Ectodermal cell (in vitro differentiated cells): Measurements from ENCODE around the gene KIRREL3.

ENCODE experiments used
- H3K27ac ChIP-seq: 2 replicates; pipeline ENCODE4 v1.7.0; 2013; ENCODE audit warnings: mild to moderate bottlenecking, low read depth, low read length; ENCODE audit not compliant: insufficient read depth, poor library complexity, severe bottlenecking
- H3K27me3 ChIP-seq: 2 replicates; pipeline ENCODE4 v1.7.0; 2013; ENCODE audit warnings: mild to moderate bottlenecking, low read length; ENCODE audit not compliant: insufficient read depth, control insufficient read depth, poor library complexity, severe bottlenecking
- H3K36me3 ChIP-seq: one replicate; pipeline ENCODE4 v1.7.0; 2013; ENCODE audit warnings: low read length; ENCODE audit not compliant: control insufficient read depth, insufficient read depth
- H3K4me1 ChIP-seq: one replicate; pipeline ENCODE4 v1.7.0; 2013; ENCODE audit warnings: low read length; ENCODE audit not compliant: control insufficient read depth, insufficient read depth
- H3K4me3 ChIP-seq: 2 replicates; pipeline ENCODE4 v1.7.0; 2013; ENCODE audit warnings: low read depth, low read length, control low read depth; ENCODE audit not compliant: insufficient read depth
- H3K9me3 ChIP-seq: 2 replicates; pipeline ENCODE4 v1.7.0; 2013; ENCODE audit warnings: mild to moderate bottlenecking, low read length, moderate library complexity; ENCODE audit not compliant: control insufficient read depth
- WGBS, 2 experiments: methylation state at CpG; one replicate each; pipeline ENCODE4 v1.1.7; 2013; ENCODE audit warnings: missing lambda C conversion rate in 2 of 2; 5-methylcytosine and 5-hydroxymethylcytosine counted together

Gene KIRREL3

DNA sequence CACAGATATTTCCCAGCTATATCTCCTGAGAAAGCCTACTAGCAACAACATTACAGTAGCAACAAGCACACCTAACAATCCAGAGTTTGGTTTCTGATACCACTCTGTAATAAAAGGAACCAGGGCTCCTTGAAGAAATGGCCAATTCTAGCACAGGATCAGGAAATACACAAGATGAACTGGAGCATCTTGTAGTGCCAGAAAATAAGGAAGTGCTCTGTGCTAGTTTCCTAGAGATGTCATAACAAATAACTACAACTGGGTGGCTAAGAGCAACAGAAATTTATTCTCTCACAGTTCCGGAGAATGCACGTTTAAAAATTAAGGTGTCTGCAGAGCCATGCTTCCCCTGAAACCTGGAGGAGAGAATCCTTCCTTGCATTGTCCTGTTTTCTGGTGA is 217.8 kb downstream of the KIRREL3 start:
- Histone ChIP-seq H3K4me3 (no peak overlapping the region), H3K27ac (no peak overlapping the region), H3K4me1 (no peaks in the 10 kb centered on the region), H3K36me3 (no peaks in the 10 kb centered on the region), H3K9me3 (no peaks in the 10 kb centered on the region), H3K27me3 (no peaks in the 10 kb centered on the region)
- 95 to 96% methylated on average over 2 of the region's 2 CpGs for WGBS, 2 experiments

DNA sequence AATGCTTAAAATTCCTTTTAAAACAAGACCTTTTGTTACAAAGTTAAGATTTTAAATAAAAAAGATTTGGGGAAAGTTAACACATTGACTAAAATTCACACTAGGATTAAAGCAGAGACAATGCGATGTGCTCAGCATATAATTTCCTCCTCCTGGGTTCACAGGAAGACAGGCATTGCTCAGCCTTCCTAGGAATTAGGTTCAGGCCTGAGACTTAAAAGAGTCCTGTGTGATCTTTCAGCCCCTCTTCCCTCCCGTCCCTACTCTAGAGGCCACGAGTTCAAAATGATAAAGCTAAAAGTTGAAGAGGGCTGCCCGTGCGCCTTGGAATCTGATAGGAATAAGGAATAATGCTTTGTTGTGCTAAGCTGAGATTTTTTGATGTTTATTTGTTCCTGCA is 218.6 kb downstream of the KIRREL3 start:
- no peaks in the 10 kb centered on the region for H3K9me3 ChIP-seq
- H3K27me3 ChIP-seq: no peaks in the 10 kb centered on the region
- H3K4me3 ChIP-seq: no peak overlapping the region
- no peaks in the 10 kb centered on the region for H3K36me3 ChIP-seq
- peak overlapping the region; percentile 26 for H3K27ac ChIP-seq
- H3K4me1 ChIP-seq: no peaks in the 10 kb centered on the region
- WGBS, 2 experiments: 76 to 85% methylated on average over 5 of the region's 5 CpGs

DNA sequence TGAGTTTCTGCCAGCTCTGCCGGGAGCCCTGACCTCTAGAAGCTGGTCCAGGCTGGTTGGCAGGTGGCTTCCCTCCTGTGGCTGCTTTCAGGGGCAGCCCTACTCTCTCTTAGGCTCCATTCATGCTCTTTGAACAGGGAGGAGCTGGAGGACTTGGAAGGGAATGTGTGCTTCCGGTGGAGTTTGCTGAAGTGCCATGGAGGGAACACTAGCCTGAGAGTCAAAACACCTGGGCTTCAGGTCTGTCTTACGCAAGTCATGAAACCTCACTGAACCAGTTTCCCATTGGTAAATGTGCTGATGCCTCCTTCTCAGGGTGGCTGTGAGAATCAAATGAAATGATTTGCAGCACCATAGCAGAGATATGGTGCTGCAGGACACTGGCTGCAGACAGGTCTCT is 224.5 kb downstream of the KIRREL3 start:
- Histone ChIP-seq H3K27me3 (no peaks in the 10 kb centered on the region), H3K9me3 (no peaks in the 10 kb centered on the region), H3K27ac (no peak overlapping the region), H3K4me3 (no peak overlapping the region), H3K36me3 (no peaks in the 10 kb centered on the region), H3K4me1 (no peaks in the 10 kb centered on the region)
- 95% methylated on average over 3 of the region's 3 CpGs for WGBS, 2 experiments

DNA sequence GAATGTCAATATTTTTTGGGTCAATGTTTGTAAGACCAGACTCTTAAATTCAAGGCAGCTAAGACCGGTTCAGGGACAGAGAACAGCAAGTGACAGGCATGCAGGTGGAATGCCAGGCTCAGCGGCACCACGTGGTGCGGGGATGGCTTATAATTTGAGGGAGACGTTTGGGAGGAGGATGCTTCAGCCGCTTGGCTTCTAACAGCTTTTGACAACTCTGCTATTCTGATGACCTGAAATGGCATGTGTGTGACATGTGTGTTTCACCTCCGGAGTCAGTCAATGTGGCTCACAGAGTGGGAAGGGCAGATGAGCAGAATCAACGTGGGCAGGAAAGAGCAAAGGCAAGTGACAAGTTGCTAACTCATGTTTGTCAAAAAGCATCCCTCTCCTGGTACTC is 228.3 kb downstream of the KIRREL3 start:
- H3K36me3 ChIP-seq: no peaks in the 10 kb centered on the region
- H3K4me3 ChIP-seq: no peak overlapping the region
- no peaks in the 10 kb centered on the region for H3K9me3 ChIP-seq
- H3K27ac ChIP-seq: no peak overlapping the region
- H3K4me1 ChIP-seq: no peaks in the 10 kb centered on the region
- no peaks in the 10 kb centered on the region for H3K27me3 ChIP-seq
- 81 to 82% methylated on average over 8 of the region's 8 CpGs for WGBS, 2 experiments

DNA sequence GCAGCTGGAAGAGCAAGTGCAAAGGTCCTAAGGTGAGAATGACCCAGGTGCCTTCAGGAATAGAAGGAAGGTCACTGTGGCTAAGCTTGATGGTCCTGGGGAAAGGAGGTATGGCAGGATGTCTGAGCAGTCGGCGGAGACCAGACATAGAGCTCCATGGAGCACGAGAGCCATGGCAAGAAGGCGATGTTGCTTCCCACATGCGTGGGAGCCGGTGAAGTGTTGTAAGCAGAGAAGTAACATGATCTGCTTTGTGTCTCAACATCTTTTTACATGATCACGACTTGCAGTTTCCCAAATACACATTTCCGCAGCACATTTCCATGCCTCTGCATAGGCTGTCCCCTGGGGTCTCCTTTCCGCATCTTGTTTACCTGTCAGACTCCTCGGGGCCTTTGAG is 231.9 kb downstream of the KIRREL3 start:
- H3K4me1 ChIP-seq: no peaks in the 10 kb centered on the region
- no peak overlapping the region for H3K27ac ChIP-seq
- H3K27me3 ChIP-seq: no peaks in the 10 kb centered on the region
- WGBS, 2 experiments: 93 to 94% methylated on average over 10 of the region's 10 CpGs
- H3K9me3 ChIP-seq: no peaks in the 10 kb centered on the region
- H3K4me3 ChIP-seq: no peak overlapping the region
- H3K36me3 ChIP-seq: no peaks in the 10 kb centered on the region

DNA sequence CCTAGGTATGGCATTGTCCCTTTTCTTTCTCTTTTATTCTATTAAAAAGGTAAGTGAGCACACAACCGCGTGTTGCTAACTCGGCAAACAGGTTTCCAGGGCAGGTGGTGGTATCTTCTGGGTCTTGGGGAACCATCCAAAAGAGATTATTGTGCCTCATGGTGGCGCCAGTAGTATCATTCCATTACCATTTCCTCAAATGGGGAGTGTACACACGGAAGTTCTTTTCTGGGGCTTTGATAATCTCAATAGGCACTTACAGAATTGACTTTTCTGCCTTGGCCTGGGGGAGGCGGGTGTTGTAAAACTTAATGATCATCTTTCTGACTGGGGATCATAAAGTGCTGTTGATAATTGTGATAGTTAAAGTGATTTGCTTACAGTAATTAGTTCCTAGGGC is 234.1 kb downstream of the KIRREL3 start:
- Histone ChIP-seq H3K27me3 (no peaks in the 10 kb centered on the region), H3K9me3 (no peaks in the 10 kb centered on the region), H3K27ac (no peak overlapping the region), H3K4me1 (no peaks in the 10 kb centered on the region), H3K36me3 (no peaks in the 10 kb centered on the region), H3K4me3 (no peak overlapping the region)
- WGBS, 2 experiments: 83 to 88% methylated on average over 6 of the region's 6 CpGs

DNA sequence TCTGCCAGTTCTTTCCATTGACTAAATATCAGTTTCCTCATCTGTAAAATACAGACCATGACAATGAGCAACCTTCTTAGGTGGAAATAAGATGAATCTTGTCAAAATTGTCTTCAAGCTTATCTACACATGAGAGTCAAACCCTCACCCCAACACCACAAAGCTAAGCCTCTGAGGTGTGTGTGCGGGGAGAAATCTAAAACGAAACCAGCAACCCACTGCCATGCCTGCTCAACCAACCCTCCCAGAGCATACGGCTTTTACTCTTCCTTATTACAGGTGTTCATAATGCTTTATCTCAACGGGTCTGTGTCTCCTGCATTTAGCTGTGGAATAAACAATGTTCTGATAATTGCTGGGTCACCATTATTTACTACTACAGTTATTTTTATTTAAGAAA is 235.4 kb downstream of the KIRREL3 start:
- no peak overlapping the region for H3K27ac ChIP-seq
- 87 to 93% methylated on average over 4 of the region's 4 CpGs for WGBS, 2 experiments
- H3K36me3 ChIP-seq: no peaks in the 10 kb centered on the region

DNA sequence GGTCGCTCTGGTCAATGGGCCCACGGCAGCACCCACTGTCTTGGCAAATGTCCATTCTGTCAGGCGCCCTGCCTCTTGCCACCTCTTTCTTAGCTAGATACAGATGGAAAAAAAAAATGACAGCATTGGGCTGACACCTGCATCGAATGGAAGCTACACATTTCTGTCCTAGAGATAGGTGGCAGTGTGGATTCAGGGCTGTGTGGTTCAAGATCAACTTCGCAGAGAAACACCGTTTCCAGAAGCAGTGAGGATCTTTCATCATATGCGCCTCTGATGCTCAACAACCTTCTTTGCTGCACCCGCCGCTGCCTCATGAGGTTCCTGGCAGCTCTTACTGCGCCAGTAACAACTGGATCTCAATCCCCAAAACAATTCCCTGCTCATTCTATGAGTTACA is 236.3 kb downstream of the KIRREL3 start:
- no peak overlapping the region for H3K4me3 ChIP-seq
- no peak overlapping the region for H3K27ac ChIP-seq
- no peaks in the 10 kb centered on the region for H3K27me3 ChIP-seq
- 88 to 90% methylated on average over 10 of the region's 10 CpGs for WGBS, 2 experiments
- H3K36me3 ChIP-seq: no peaks in the 10 kb centered on the region
- no peaks in the 10 kb centered on the region for H3K4me1 ChIP-seq
- H3K9me3 ChIP-seq: no peaks in the 10 kb centered on the region

More for the DNA sequence above, 235.4 kb downstream of the KIRREL3 start:
- no peak overlapping the region for H3K4me3 ChIP-seq
- no peaks in the 10 kb centered on the region for H3K4me1 ChIP-seq
- H3K9me3 ChIP-seq: no peaks in the 10 kb centered on the region
- no peaks in the 10 kb centered on the region for H3K27me3 ChIP-seq

DNA sequence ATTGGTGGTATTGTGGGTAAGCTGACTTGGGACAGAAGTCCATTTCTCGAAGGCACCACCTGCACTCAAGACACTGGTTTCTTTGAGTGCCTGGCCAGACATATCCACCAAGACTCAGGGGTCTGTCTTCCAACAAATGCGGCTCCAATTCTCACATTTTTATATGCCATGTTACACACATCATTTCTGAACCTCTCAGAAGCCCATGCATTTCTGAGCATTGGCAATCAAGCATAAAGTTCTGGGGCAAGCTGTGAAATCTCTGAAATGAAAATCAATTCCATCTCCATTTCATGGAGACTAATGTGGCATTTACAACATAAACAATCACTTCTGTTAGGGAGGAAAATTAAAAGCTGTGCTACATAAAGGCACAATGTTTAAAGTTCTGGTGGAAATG is 243.7 kb downstream of the KIRREL3 start:
- peaks cover 4% of the 10 kb centered on the region for H3K4me1 ChIP-seq
- H3K27ac ChIP-seq: no peak overlapping the region
- no peaks in the 10 kb centered on the region for H3K27me3 ChIP-seq
- 90 to 93% methylated on average over 2 of the region's 2 CpGs for WGBS, 2 experiments
- no peaks in the 10 kb centered on the region for H3K9me3 ChIP-seq
- no peaks in the 10 kb centered on the region for H3K36me3 ChIP-seq
- H3K4me3 ChIP-seq: no peak overlapping the region

DNA sequence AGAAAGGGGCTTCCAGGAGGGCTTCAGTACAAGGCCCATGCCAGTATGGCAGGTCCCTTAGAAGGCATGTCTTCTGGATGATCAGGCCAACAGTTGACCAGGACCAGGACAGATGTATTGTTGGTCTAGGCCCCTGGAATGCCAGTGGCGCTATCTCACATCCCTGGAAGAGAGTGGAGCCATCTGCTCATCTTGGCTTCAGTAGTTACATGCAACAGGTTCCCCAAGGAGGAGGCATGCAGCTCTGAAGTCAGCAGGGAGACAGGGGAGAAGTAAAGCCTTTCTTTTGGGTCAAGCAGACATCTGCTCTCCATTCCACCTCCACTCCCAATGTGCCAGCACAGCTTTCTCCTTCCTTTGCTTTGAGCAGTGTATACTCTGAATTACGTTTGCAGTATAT is 244.1 kb downstream of the KIRREL3 start:
- no peaks in the 10 kb centered on the region for H3K27me3 ChIP-seq
- H3K36me3 ChIP-seq: no peaks in the 10 kb centered on the region
- WGBS, 2 experiments: 89 to 94% methylated on average over 2 of the region's 2 CpGs
- H3K9me3 ChIP-seq: no peaks in the 10 kb centered on the region
- peaks cover 4% of the 10 kb centered on the region for H3K4me1 ChIP-seq
- H3K4me3 ChIP-seq: no peak overlapping the region
- no peak overlapping the region for H3K27ac ChIP-seq

DNA sequence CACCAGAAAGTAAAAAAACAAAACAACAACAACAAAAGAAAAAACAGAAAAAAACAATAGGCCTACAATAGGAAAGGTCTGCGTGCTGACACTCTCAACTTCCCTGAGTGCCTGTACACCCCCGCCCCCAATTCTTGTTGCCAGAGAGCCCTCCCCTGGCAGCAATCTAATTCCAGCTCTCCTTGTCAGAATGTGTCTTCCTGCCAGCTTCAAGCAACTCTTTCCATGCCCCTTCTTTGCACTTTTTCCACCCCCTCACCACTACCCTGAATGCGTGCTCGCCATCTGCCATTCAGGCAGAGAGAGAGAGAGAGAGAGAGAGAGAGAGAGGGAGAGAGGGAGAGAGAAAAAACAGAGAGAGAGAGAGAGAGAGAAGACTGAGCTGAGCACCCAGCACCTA is 245.0 kb downstream of the KIRREL3 start:
- Histone ChIP-seq H3K4me3 (no peak overlapping the region), H3K27me3 (no peaks in the 10 kb centered on the region), H3K36me3 (no peaks in the 10 kb centered on the region), H3K27ac (no peak overlapping the region), H3K4me1 (peaks cover 4% of the 10 kb centered on the region), H3K9me3 (no peaks in the 10 kb centered on the region)
- WGBS, 2 experiments: 73 to 75% methylated on average over 3 to 4 of the region's 4 CpGs
